ENCODE measurements around the gene MBD3L2B. TPM values are rescaled to one million over a fixed set of nuclear protein-coding genes. Genes with fewer than 3 reads are reported as not detected.

Gene MBD3L2B
- total and polyA plus RNA-seq, 2 experiments from 2014 or later = not detected

GRCh38 chr19:6997679-6998445 lies 23.4 kb downstream of the MBD3L2B start (continued):
- TF ChIP-seq CTCF (conservative IDR thresholded peaks at IDR 0.05; ENCODE audit: low read depth in 2 of 2) = no peak

GRCh38 chr19:6996810-6997209 lies 24.4 kb downstream of the MBD3L2B start:
- Histone ChIP-seq H3K27me3 (ENCODE audit: insufficient read depth) (no peaks in the 10 kb centered on the region), H3K4me2 (no peak overlapping the region), H3F3A (replicated peaks; ENCODE audit: low read depth) (no peaks in the 10 kb centered on the region), H4K20me1 (replicated peaks; ENCODE audit: insufficient read depth) (no peaks in the 10 kb centered on the region), H3K4me3 (no peak overlapping the region), H2AFZ (no peak overlapping the region), H3K79me2 (replicated peaks; ENCODE audit: insufficient read depth) (no peaks in the 10 kb centered on the region), H3K36me3 (ENCODE audit: insufficient read depth) (no peaks in the 10 kb centered on the region; the same call in 1 of the 2 replicates), H3K27ac (ENCODE audit: low read depth) (no peak overlapping the region), H3K9me2 (ENCODE audit: insufficient read depth) (no peaks in the 10 kb centered on the region), H3K4me1 (ENCODE audit: insufficient read depth) (no peaks in the 10 kb centered on the region)
- Mint-ChIP-seq H3K4me1 (no peaks in the 10 kb centered on the region), H3K27me3 (ENCODE audit: insufficient read depth, low read depth, poor library complexity) (peaks cover 7% of the 10 kb centered on the region), H3K9me3 (peaks cover 87% of the 10 kb centered on the region), H3K4me3 (no peak overlapping the region), H3K36me3 (ENCODE audit: low read depth) (peaks cover 58% of the 10 kb centered on the region), H3K27ac (no peak overlapping the region)
- no peak for DNase-seq (ENCODE audit: low spot score)
- TF ChIP-seq ZNF114 (CRISPR knock-in tag; IDR thresholded peaks at IDR 0.05) (no peak), ZNF331 (CRISPR knock-in tag; IDR thresholded peaks at IDR 0.05; ENCODE audit: low read depth) (no peak), JUNB (IDR thresholded peaks at IDR 0.05; ENCODE audit: unreplicated experiment) (no peak), CTCF (conservative IDR thresholded peaks at IDR 0.05; ENCODE audit: low read depth in 2 of 2) (no peak), STAT1 (IDR thresholded peaks at IDR 0.05; ENCODE audit: unreplicated experiment) (no peak), REST (IDR thresholded peaks at IDR 0.05; ENCODE audit: unreplicated experiment) (no peak)
- ATAC-seq = no peak
